ENCODE results near the gene KRTAP23-1.

GRCh38 chr21:30354308-30355005 lies 6.1 kb upstream of the KRTAP23-1 start:
- TF ChIP-seq CTCF (IDR thresholded peaks at IDR 0.05; ENCODE audit: extremely low read depth in 1 of 2, insufficient read depth in 1 of 2, low read depth in 1 of 2, low read length in 2 of 2) (no peak), POLR2A (IDR thresholded peaks at IDR 0.05; ENCODE audit: low read depth, low read length) (no peak)
